GM19351 (cell line): Measurements from ENCODE around the gene DNAJB9.
"Not testable (repeated sequence)": the region's sequence is repeated elsewhere in the genome, so short reads cannot be mapped to it uniquely, and the experiment has no call there.

Experiments used
- ATAC-seq: cut with Tn5 transposase; IDR thresholded peaks from one replicate; pipeline ENCODE4 v1.9.1; 2021; ENCODE audit warnings: mild to moderate bottlenecking, moderate library complexity; ENCODE audit not compliant: unreplicated experiment

DNAJB9 gene

GRCh38 chr7:108569381-108570145 lies at the start of gene DNAJB9, which contains the start of gene THAP5:
DNAJB9 (plus strand) TSS chr7:108569874; CDS start chr7:108571727, 1,853 bp downstream.
THAP5 (minus strand) TSS chr7:108569706; CDS start chr7:108569569, 137 bp downstream.
- peak; percentile 91 for ATAC-seq

- no peak for ATAC-seq
These were observed 46.9 kb upstream of the DNAJB9 start for GRCh38 chr7:108522780-108523179.

- ATAC-seq, result peak; percentile 41
These were observed 44.2 kb upstream of the DNAJB9 start for GRCh38 chr7:108525327-108525984.

- peak; percentile 90 for ATAC-seq
These were observed 43.5 kb upstream of the DNAJB9 start, which contains the start of gene PNPLA8 for GRCh38 chr7:108525985-108526767. PNPLA8 (minus strand) TSS chr7:108526135; CDS start chr7:108515491, 10,644 bp downstream.

GRCh38 chr7:108526768-108527017 lies 43.0 kb upstream of the DNAJB9 start:
- no peak for ATAC-seq

- no peak for ATAC-seq
These were observed 41.4 kb upstream of the DNAJB9 start for GRCh38 chr7:108528183-108528712.

- no peak for ATAC-seq
These were observed 40.3 kb upstream of the DNAJB9 start for GRCh38 chr7:108529341-108529740.

- ATAC-seq, result no peak
These were observed 36.0 kb upstream of the DNAJB9 start for GRCh38 chr7:108533712-108534111.

GRCh38 chr7:108535257-108535656 lies 34.4 kb upstream of the DNAJB9 start:
- no peak for ATAC-seq

GRCh38 chr7:108535744-108536143 lies 33.9 kb upstream of the DNAJB9 start:
- no peak for ATAC-seq

GRCh38 chr7:108537229-108537628 lies 32.4 kb upstream of the DNAJB9 start:
- no peak for ATAC-seq

GRCh38 chr7:108538236-108538635 lies 31.4 kb upstream of the DNAJB9 start:
- ATAC-seq, result not testable (repeated sequence)

GRCh38 chr7:108538685-108539084 lies 31.0 kb upstream of the DNAJB9 start:
- not testable (repeated sequence) for ATAC-seq

GRCh38 chr7:108541478-108541877 lies 28.2 kb upstream of the DNAJB9 start:
- no peak for ATAC-seq

GRCh38 chr7:108548141-108548896 lies 21.4 kb upstream of the DNAJB9 start:
- not testable (repeated sequence) for ATAC-seq

GRCh38 chr7:108556665-108557064 lies 13.0 kb upstream of the DNAJB9 start:
- ATAC-seq, result not testable (repeated sequence)

GRCh38 chr7:108557191-108557590 lies 12.5 kb upstream of the DNAJB9 start:
- no peak for ATAC-seq

GRCh38 chr7:108557617-108558016 lies 12.1 kb upstream of the DNAJB9 start:
- no peak for ATAC-seq

- no peak for ATAC-seq
These were observed 10.4 kb upstream of the DNAJB9 start for GRCh38 chr7:108559253-108559652.

GRCh38 chr7:108561047-108561619 lies 8.5 kb upstream of the DNAJB9 start:
- ATAC-seq, result no peak
